ENCODE data around the gene VIPR2.

- TF ChIP-seq YY1 (IDR thresholded peaks at IDR 0.05; ENCODE audit: insufficient read depth, insufficient read length) (no peak), ZNF274 (IDR thresholded peaks at IDR 0.05; ENCODE audit: low read depth, low read length) (no peak)
These were observed 26.5 kb downstream of the VIPR2 start for GRCh38 chr7:159118197-159118595.

All from NT2/D1 (cell line).